Measurements from ENCODE around the gene DUSP12. TPM values are rescaled to one million over a fixed set of nuclear protein-coding genes. Genes with fewer than 3 reads are reported as not detected.

The DUSP12 gene
- total RNA-seq, 2 experiments from 2014 or later = 20.3 to 23.0 TPM

GRCh38 chr1:161805399-161806197 is 56.0 kb downstream of the DUSP12 start:
- no peak for DNase-seq
- intact Hi-C loops (cut with DNase I, micrococcal nuclease) = no loop called here
- Histone ChIP-seq H3K27me3 (ENCODE audit: control insufficient read depth in 1 of 2, insufficient read depth in 2 of 2, low read length in 2 of 2) (no peaks in the 10 kb centered on the region), H3K4me3 (ENCODE audit: low read length) (no peak overlapping the region), H3K36me3 (ENCODE audit: insufficient read depth, low read length) (peaks cover 45% of the 10 kb centered on the region), H3K27ac (ENCODE audit: low read depth in 1 of 2, low read length in 2 of 2) (no peak overlapping the region), H3K9me3 (ENCODE audit: control insufficient read depth in 1 of 2, insufficient read depth in 1 of 2, low read length in 2 of 2) (peaks cover 0 to 3% of the 10 kb centered on the region in 2 experiments), H3K4me1 (ENCODE audit: insufficient read depth, low read length) (no peaks in the 10 kb centered on the region)
- CTCF ChIA-PET = no interaction called here
- ATAC-seq (ENCODE audit: poor library complexity) = no peak
- POLR2A ChIA-PET = no interaction called here
- Mint-ChIP-seq H3K36me3 (ENCODE audit: low read depth) (peaks cover 89% of the 10 kb centered on the region), H3K4me1 (ENCODE audit: low read depth) (peaks cover 33% of the 10 kb centered on the region), H3K4me3 (no peak overlapping the region), H3K9me3 (peaks cover 4% of the 10 kb centered on the region), H3K27me3 (no peaks in the 10 kb centered on the region), H3K27ac (no peak overlapping the region)
- TF ChIP-seq CTCF (IDR thresholded peaks at IDR 0.05) = no peak

Other genes with a start within 250 kb of the DUSP12 start
- gene FCGR2A, start 244.3 kb upstream of the DUSP12 start, total RNA-seq = under 1 TPM; 0.63 to 0.89 TPM
- gene HSPA6, start 225.2 kb upstream of the DUSP12 start, total RNA-seq = 1 to 10 TPM in 1 of 2 experiments, under 1 TPM in 1; 0.78 to 1.0 TPM
- under 1 TPM; 0.25 to 0.34 TPM for gene FCGR3A, start 200.0 kb upstream of the DUSP12 start, total RNA-seq
- gene FCGR3B, start 118.6 kb upstream of the DUSP12 start, total RNA-seq = not detected
- gene FCGR2B, start 86.6 kb upstream of the DUSP12 start, total RNA-seq = under 1 TPM in 1 of 2 experiments, not detected in 1; 0.36 TPM
- not detected for gene FCRLA, start 42.6 kb upstream of the DUSP12 start, total RNA-seq
- gene FCRLB, start 28.2 kb upstream of the DUSP12 start, total RNA-seq = under 1 TPM in 1 of 2 experiments, not detected in 1; 0.11 TPM
- gene ATF6, start 16.5 kb downstream of the DUSP12 start, total RNA-seq = 10 to 100 TPM; 16.2 to 17.1 TPM

All from CD4-positive, alpha-beta T cell (primary cell).